Measurements from ENCODE around the gene SPACA4. TPM values are rescaled to one million over a fixed set of nuclear protein-coding genes. Genes with fewer than 3 reads are reported as not detected.
A peak's percentile ranks its signal among the peaks of the same experiment; 100 is the strongest.

The SPACA4 gene
- total and polyA plus RNA-seq, 9 of the 15 experiments (the other 6 are each of a cell fraction or from before 2014, with no cell fraction given) = not detected

GRCh38 chr19:48618916-48619691 lies 12.6 kb downstream of the SPACA4 start, which contains the start of the genes RPL18 and SPHK2 (continued):
- TF ChIP-seq CEBPZ (IDR thresholded peaks at IDR 0.05; ENCODE audit: borderline replicate concordance, low read depth, low read length) (no peak), ATF6 (CRISPR knock-in tag; IDR thresholded peaks at IDR 0.05) (no peak), ZNF740 (CRISPR knock-in tag; IDR thresholded peaks at IDR 0.05) (no peak), ZNF740 (tag; IDR thresholded peaks at IDR 0.05) (no peak), ZBTB9 (CRISPR knock-in tag; IDR thresholded peaks at IDR 0.05) (peak; percentile 42; the same call in 1 of the 2 replicates), BMI1 (IDR thresholded peaks at IDR 0.05; ENCODE audit: low read length) (no peak), RFX1 (IDR thresholded peaks at IDR 0.05) (no peak; the same call in 1 of the 2 replicates), GABPB2 (CRISPR knock-in tag; conservative IDR thresholded peaks at IDR 0.05) (no peak), GATA2 (CRISPR knock-in tag; IDR thresholded peaks at IDR 0.05) (peak; percentile 60; the same call in 1 of the 2 replicates), NFXL1 (CRISPR knock-in tag; IDR thresholded peaks at IDR 0.05) (no peak), SIRT6 (IDR thresholded peaks at IDR 0.05; ENCODE audit: low read depth, low read length) (no peak)
